GM19023 (cell line): ENCODE measurements around the gene NEDD4.
"Not testable (repeated sequence)": the region's sequence is repeated elsewhere in the genome, so short reads cannot be mapped to it uniquely, and the experiment has no call there.

ENCODE experiments used
- ATAC-seq: cut with Tn5 transposase; IDR thresholded peaks from one replicate; pipeline ENCODE4 v1.9.1; 2021; ENCODE audit warnings: mild to moderate bottlenecking, moderate library complexity; ENCODE audit not compliant: unreplicated experiment

The NEDD4 gene

DNA sequence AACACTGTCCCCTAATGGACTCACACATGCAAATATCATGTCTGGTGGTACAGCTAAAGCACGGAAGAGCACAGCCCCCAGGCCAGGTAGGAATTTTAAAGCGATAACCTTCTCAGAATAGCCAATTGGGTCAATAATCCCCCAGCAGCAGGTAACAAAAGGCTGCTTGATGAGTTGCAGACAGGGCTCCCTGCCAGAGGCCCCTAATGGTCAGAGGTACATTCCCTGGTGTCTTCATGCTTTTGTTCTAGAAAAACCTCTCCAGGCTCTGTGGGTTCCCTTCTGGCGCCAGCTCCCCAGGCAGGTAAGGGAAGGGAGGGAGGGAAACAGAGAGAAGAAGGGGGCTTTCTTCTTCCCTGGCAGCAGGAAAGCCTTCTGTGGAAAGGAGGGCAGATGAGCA lies 207.1 kb downstream of the NEDD4 start:
- no peak for ATAC-seq

DNA sequence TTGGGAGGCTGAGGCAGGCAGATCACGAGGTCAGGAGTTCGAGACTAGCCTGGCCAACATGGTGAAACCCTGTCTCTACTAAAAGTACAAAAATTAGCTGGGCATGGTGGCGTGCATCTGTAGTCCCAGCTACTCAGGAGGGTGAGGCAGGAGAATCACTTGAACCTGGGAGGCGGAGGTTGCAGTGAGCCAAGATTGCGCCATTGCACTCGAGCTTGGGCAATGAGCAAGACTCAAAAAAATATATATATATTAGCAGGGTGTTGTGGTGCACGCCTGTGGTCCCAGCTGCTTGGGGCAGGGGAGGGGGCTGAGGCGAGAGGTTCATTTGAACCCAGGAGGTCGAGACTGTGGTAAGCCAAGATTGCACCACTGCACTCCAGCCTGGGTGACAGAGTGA lies 207.8 kb downstream of the NEDD4 start:
- not testable (repeated sequence) for ATAC-seq

DNA sequence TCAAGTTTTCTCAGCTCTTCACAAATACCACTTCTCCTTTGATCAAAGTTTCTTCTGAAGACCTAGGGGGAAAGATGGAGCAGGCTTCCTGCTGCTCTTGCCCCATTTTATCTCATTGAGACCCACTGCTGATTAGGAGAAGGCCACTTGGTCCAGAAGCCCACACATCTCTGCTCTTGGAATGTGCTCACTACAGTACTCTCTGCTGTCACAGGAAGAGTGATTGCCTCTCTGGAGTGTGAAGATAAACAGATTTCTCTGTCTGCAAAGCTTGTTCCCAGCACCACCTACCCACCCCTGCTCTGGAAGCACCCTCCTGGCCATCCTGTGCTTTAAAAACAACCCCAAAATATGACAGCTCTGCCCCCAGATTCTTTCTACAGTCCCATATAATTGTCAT lies 209.1 kb downstream of the NEDD4 start:
- no peak for ATAC-seq

DNA sequence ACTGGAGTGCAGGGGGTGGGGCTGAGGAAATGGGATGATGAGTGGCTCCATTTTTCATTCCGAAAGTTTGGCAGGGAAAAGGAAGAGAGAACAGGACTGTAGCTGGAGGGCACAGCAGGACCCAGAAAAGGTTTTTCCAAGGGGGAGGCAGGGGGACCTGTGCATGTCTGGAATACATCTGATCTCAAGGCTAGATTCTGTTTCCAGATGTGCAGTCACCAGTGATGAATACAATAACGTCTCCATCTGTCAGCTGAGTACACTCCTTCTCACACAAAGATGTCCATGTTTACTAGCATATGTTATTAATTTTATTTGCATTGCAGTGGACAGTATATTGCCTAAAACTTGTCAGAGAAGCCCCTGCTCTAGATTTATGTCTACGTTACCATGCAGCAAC lies 210.5 kb downstream of the NEDD4 start:
- no peak for ATAC-seq

DNA sequence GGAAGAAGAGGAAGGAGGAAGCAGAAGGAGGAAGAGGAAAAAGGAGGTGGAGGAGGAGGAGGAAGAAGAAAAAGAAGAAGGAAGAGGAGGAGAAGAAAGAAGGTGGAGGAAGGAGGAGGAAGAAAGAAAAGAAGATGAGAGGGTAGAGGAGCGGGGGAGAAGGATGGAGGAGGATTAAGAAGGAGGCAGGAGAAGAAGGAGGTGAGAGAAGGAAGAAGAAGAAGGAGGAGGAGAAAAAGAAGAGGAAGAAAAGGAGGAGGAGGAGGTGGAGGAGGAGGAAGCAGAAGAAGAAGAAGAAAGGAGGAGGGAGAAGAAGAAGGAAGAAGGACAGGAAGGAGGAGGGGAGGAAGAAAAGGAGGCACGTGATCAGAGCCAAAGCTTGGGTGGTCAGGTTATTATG lies 213.1 kb downstream of the NEDD4 start:
- no peak for ATAC-seq

DNA sequence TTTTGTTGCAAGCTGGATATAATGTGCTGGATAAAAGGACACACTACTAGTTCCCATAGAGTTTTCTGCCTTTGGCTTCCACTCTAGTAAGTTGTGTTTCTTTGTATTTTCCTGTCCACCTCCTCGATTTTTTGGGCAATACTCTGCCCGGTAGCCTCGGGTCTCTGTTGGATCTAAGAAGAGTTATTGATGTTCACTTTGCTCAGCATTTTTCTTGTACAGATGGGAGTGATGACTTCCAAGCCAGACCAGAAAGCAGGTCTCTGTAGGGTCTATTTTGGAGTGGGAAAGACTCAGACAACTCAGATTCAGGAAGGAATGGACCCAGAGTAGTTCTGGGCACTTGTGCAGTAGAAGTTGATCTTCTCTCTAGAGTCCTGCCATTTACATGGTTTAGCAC lies 214.5 kb downstream of the NEDD4 start:
- no peak for ATAC-seq
